ENCODE measurements around the gene CAMP. TPM values are rescaled to one million over a fixed set of nuclear protein-coding genes. Genes with fewer than 3 reads are reported as not detected.

Gene CAMP
- polyA plus RNA-seq, 3 donors, result 2.1 to 5.1 (median 3.4) TPM

DNA sequence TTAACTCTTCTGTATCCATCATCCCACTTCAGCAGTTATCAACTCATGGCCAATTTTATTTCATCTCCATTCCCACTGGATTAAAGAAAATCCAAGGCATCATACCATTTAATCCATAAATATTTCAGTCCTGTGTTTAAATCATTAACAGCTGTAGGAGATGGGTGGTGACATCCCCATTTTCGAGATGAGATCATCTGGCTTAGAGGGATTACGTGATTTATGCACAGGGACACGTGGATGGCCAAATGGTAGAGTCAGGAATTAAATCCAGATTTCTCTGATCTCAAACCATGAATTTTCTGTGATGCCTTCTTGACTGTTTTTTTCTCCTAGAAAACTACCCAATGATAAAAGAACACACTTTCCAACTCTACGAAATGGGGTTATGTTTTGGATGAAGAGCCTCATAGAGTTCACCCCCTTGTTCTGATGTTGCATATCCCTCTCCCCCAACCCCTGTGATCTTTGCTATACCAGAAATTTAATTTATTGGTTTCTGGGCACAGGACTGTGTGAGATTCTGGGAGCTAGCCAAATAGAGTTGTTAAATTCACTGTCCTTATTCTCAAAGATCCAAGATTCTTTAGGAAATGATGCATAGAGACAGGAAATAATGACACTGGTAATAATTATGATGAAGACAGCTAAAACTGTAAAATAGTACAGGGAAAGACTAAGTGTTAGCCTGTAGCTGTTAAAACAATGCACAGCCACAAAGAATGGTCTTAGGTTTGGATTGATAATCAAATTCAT, 25.0 kb downstream of the CAMP start:
- Histone ChIP-seq H3K9ac (ENCODE audit: insufficient read depth, low read length, poor library complexity, severe bottlenecking) (no peak overlapping the region), H3K4me2 (replicated peaks; ENCODE audit: extremely low read depth, low read length, poor library complexity, severe bottlenecking) (peak overlapping the region; percentile 54), H3K36me3 (replicated peaks in 1 of 2; ENCODE audit: control insufficient read depth in 1 of 2, insufficient read depth in 2 of 2, low read length in 2 of 2) (peaks cover 14 to 36% of the 10 kb centered on the region in 2 donors), H3K79me2 (ENCODE audit: insufficient read depth, low read length) (peaks cover 53% of the 10 kb centered on the region), H3K4me3 (replicated peaks in 1 of 3; ENCODE audit: low read depth in 2 of 3, low read length in 3 of 3) (peak overlapping the region in 1 of 3 experiments; percentile 27), H3K4me1 (ENCODE audit: control insufficient read depth in 1 of 2, insufficient read depth in 2 of 2, low read length in 2 of 2) (peaks cover 24 to 27% of the 10 kb centered on the region in 2 donors), H3K27ac (ENCODE audit: low read depth in 1 of 2, low read length in 2 of 2) (peak overlapping the region in 1 of 2 donors; percentile 83), H2AFZ (ENCODE audit: insufficient read depth, low read depth, low read length, poor library complexity, severe bottlenecking) (no peak overlapping the region), H3K27me3 (ENCODE audit: control insufficient read depth in 2 of 2, insufficient read depth in 2 of 2, low read length in 2 of 2) (no peaks in the 10 kb centered on the region), H4K20me1 (ENCODE audit: insufficient read depth, low read length) (no peaks in the 10 kb centered on the region), H3K9me3 (replicated peaks in 1 of 2; ENCODE audit: control insufficient read depth in 1 of 2, insufficient read depth in 1 of 2, low read length in 2 of 2) (no peaks in the 10 kb centered on the region)
- peaks cover 22 to 46% of the 10 kb centered on the region in 2 donors for H3K36me3 Mint-ChIP-seq
- no peak overlapping the region for H3K4me3 Mint-ChIP-seq
- H3K4me1 Mint-ChIP-seq, result peaks cover 26% of the 10 kb centered on the region
- no peaks in the 10 kb centered on the region for H3K27me3 Mint-ChIP-seq (ENCODE audit: low read depth in 3 of 3)
- H3K27ac Mint-ChIP-seq, result peak overlapping the region in 1 of 7 donors; percentile 63
- WGBS (ENCODE audit: insufficient coverage), result no CpG with 5 or more reads among the region's 4 CpGs
- DNase-seq, result no peak
- H3K9me3 Mint-ChIP-seq, result no peaks in the 10 kb centered on the region
- TF ChIP-seq, protein P1, sequence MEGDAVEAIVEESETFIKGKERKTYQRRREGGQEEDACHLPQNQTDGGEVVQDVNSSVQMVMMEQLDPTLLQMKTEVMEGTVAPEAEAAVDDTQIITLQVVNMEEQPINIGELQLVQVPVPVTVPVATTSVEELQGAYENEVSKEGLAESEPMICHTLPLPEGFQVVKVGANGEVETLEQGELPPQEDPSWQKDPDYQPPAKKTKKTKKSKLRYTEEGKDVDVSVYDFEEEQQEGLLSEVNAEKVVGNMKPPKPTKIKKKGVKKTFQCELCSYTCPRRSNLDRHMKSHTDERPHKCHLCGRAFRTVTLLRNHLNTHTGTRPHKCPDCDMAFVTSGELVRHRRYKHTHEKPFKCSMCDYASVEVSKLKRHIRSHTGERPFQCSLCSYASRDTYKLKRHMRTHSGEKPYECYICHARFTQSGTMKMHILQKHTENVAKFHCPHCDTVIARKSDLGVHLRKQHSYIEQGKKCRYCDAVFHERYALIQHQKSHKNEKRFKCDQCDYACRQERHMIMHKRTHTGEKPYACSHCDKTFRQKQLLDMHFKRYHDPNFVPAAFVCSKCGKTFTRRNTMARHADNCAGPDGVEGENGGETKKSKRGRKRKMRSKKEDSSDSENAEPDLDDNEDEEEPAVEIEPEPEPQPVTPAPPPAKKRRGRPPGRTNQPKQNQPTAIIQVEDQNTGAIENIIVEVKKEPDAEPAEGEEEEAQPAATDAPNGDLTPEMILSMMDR (IDR thresholded peaks at IDR 0.05), result no peak
- intact Hi-C loops (cut with micrococcal nuclease), result no loop called here

DNA sequence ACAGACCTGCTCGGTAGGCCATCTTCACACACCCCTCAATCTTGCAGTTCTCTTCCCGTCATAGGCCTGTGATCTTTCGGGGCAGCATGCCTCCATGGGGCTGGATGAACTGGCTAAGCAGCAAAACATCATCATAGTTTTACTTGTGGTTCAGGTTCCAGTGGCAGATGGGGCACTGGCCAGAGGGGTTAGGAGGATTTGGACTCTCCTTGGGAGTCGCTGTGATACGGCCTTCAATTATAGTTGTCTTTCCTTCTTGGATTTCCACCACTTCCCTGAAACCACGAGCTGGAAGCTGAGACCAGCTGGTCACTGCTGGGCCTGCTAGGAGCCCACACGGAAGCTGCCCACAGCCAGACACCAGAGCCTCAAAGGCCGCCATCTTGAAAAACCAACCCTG, 33.3 kb downstream of the CAMP start:
- TF ChIP-seq, protein P1 (IDR thresholded peaks at IDR 0.05), result no peak
- Histone ChIP-seq H3K4me3 (replicated peaks in 1 of 3; ENCODE audit: low read depth in 2 of 3, low read length in 3 of 3) (no peak overlapping the region), H3K79me2 (ENCODE audit: insufficient read depth, low read length) (peaks cover 44% of the 10 kb centered on the region), H2AFZ (ENCODE audit: insufficient read depth, low read depth, low read length, poor library complexity, severe bottlenecking) (no peak overlapping the region), H3K9me3 (replicated peaks in 1 of 2; ENCODE audit: control insufficient read depth in 1 of 2, insufficient read depth in 1 of 2, low read length in 2 of 2) (no peaks in the 10 kb centered on the region), H3K27me3 (ENCODE audit: control insufficient read depth in 2 of 2, insufficient read depth in 2 of 2, low read length in 2 of 2) (no peaks in the 10 kb centered on the region), H3K27ac (ENCODE audit: low read depth in 1 of 2, low read length in 2 of 2) (no peak overlapping the region), H3K9ac (ENCODE audit: insufficient read depth, low read length, poor library complexity, severe bottlenecking) (no peak overlapping the region), H3K36me3 (replicated peaks in 1 of 2; ENCODE audit: control insufficient read depth in 1 of 2, insufficient read depth in 2 of 2, low read length in 2 of 2) (peaks cover 39 to 68% of the 10 kb centered on the region in 2 donors), H3K4me1 (ENCODE audit: control insufficient read depth in 1 of 2, insufficient read depth in 2 of 2, low read length in 2 of 2) (no peaks in the 10 kb centered on the region), H4K20me1 (ENCODE audit: insufficient read depth, low read length) (peaks cover 5% of the 10 kb centered on the region), H3K4me2 (replicated peaks; ENCODE audit: extremely low read depth, low read length, poor library complexity, severe bottlenecking) (no peak overlapping the region)
- 80% methylated on average over 1 of the region's 8 CpGs for WGBS (ENCODE audit: insufficient coverage)
- no peaks in the 10 kb centered on the region for H3K27me3 Mint-ChIP-seq (ENCODE audit: low read depth in 3 of 3)
- intact Hi-C loops (cut with micrococcal nuclease), result no loop called here
- H3K9me3 Mint-ChIP-seq, result peaks cover 0 to 13% (median 2%) of the 10 kb centered on the region in 7 donors
- DNase-seq, result no peak
- H3K4me3 Mint-ChIP-seq, result no peak overlapping the region
- H3K36me3 Mint-ChIP-seq, result peaks cover 50 to 71% of the 10 kb centered on the region in 2 donors
- peaks cover 5% of the 10 kb centered on the region for H3K4me1 Mint-ChIP-seq
- no peak overlapping the region for H3K27ac Mint-ChIP-seq

Data from CD14-positive monocyte (primary cell).